Measurements from ENCODE around the gene KSR1.
A peak's percentile ranks its signal among the peaks of the same experiment; 100 is the strongest.

DNA sequence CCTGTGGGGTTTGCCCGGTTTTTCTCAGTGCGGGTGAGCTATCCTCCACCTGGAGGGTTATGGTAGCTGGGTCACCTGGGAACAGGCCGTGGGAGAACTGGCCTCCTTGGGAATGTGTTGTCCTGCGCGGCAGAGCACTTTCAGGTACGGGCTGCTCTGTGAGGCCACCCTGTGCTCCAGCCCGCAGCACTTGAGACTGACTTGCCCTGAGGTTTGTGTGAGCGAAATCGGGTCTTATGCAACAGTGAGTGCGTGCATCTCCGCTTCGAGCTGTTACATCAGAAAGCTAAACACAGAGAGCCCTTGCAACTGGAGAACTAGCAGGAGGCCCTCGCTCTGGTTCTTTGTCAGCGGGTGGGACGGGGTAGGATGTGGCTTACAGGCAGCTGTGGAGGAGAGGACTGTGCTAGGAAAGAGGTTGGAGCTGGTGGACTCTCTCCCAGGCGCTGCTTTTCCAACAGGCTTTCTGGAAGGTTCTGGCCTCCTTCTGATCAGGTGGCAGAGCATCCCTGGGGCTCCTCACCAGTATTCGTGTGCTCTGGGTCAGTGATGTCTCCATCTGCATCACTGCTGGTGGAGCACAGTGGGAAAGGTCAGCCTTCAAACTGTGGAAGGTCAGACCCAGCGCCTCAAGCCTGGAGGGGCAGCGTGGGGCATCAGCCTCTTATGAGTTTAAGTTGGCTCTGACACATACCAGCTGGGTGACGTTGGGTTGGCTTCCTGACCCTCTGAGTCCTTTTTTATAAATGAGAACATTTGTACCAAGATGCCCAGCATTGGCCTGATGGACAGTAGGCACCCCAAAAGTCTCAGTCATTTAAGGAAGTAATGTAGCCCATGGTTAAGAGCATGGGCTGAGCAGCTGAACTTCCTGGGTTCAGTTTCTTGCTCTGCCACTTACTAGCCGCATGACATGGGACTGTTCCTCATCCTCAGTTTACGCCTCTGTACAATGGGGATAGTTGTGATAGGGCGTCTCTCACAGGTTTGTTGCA is 76.3 kb downstream of the KSR1 start:
- TF ChIP-seq CTCF (IDR thresholded peaks at IDR 0.05 in 2 of 3, conservative IDR thresholded peaks at IDR 0.05 in 1 of 3; ENCODE audit: insufficient read depth in 2 of 3, low read depth in 1 of 3, low read length in 3 of 3) (no peak), DPF2 (IDR thresholded peaks at IDR 0.05) (no peak), ZNF395 (CRISPR knock-in tag; IDR thresholded peaks at IDR 0.05) (no peak), KAT7 (CRISPR knock-in tag; IDR thresholded peaks at IDR 0.05; ENCODE audit: borderline replicate concordance) (no peak), NRF1 (conservative IDR thresholded peaks at IDR 0.05 in 1 of 2, IDR thresholded peaks at IDR 0.05 in 1 of 2) (no peak), POLR2A (conservative IDR thresholded peaks at IDR 0.05) (no peak), ELF4 (CRISPR knock-in tag; IDR thresholded peaks at IDR 0.05) (no peak), CREB1 (IDR thresholded peaks at IDR 0.05) (no peak), CREB1 (CRISPR knock-in tag; IDR thresholded peaks at IDR 0.05) (no peak), NR2C2 (CRISPR knock-in tag; IDR thresholded peaks at IDR 0.05) (no peak), NR2C2 (tag; IDR thresholded peaks at IDR 0.05) (peak; percentile 69)
- TF ChIP-seq, protein P1, sequence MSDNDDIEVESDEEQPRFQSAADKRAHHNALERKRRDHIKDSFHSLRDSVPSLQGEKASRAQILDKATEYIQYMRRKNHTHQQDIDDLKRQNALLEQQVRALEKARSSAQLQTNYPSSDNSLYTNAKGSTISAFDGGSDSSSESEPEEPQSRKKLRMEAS (CRISPR knock-in tag; IDR thresholded peaks at IDR 0.05), result no peak
